Measurements from ENCODE around the gene GPR84. TPM values are rescaled to one million over a fixed set of nuclear protein-coding genes. Genes with fewer than 3 reads are reported as not detected.
"Not testable (repeated sequence)": the region's sequence is repeated elsewhere in the genome, so short reads cannot be mapped to it uniquely, and the experiment has no call there.

GPR84 gene
- total RNA-seq, 1 donor from 2014 or later, result not detected

DNA sequence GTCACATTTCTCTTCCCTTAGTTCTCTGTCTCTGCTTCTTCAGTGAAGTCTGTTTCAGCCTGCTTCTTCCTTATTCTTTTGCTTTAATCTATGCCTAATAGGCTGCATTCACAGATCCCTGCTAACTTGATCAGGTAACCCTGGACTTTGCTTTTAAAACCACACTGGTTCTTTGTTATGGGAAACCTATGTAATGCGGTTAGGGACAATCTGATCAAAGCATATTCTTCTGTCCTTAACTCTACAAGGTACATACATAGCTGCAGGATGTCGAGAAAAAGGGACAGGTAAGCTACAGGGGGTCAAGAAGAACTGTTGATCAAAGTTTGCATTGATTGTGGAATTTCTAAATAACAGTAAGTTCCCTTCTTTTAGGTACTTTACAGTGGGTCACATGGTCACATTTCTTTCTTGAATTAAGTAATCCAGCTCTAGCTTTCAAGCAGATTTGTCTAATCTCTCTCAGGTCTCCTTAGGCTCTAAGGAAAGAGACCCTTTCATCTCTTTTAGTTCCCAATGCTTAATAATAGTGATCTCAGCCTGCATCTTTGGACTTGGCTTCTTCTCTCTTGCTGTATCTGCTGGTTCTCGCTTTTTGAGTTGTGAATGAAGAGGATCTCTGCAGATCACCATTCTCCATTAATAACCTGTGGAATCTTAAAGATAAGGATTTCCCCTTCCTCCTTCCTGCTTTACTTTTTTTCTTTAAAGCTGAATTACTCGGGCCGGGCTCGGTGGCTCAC, 35.5 kb downstream of the GPR84 start:
- Mint-ChIP-seq H3K36me3 (ENCODE audit: low read depth, unreplicated experiment) (peaks cover 5% of the 10 kb centered on the region), H3K4me3 (ENCODE audit: unreplicated experiment) (peak overlapping the region; percentile 16), H3K9me3 (ENCODE audit: unreplicated experiment) (no peaks in the 10 kb centered on the region), H3K4me1 (ENCODE audit: low read depth, unreplicated experiment) (peaks cover 28% of the 10 kb centered on the region), H3K27me3 (ENCODE audit: low read depth, unreplicated experiment) (no peaks in the 10 kb centered on the region), H3K27ac (ENCODE audit: unreplicated experiment) (peak overlapping the region; percentile 3)
- Histone ChIP-seq H3K9me3 (ENCODE audit: insufficient read depth, low read depth, low read length) (no peaks in the 10 kb centered on the region), H3K4me2 (ENCODE audit: low read length) (peak overlapping the region; percentile 45), H2AFZ (ENCODE audit: low read depth, low read length) (no peak overlapping the region), H3K4me1 (ENCODE audit: insufficient read depth, low read length) (peaks cover 22% of the 10 kb centered on the region), H3K4me3 (ENCODE audit: insufficient read depth, low read depth, low read length) (no peak overlapping the region), H3K36me3 (ENCODE audit: insufficient read depth, low read length) (no peaks in the 10 kb centered on the region), H3K27me3 (ENCODE audit: insufficient read depth, low read length) (no peaks in the 10 kb centered on the region), H4K20me1 (ENCODE audit: insufficient read depth, low read length) (peaks cover 8% of the 10 kb centered on the region), H3K27ac (ENCODE audit: low read depth, low read length) (no peak overlapping the region), H3K9ac (ENCODE audit: low read length) (no peak overlapping the region), H3K79me2 (ENCODE audit: insufficient read depth, low read length) (peaks cover 78% of the 10 kb centered on the region)
- DNase-seq (ENCODE audit: low read depth), result no peak
- TF ChIP-seq EZH2 (IDR thresholded peaks at IDR 0.05; ENCODE audit: insufficient read depth, low read length), result no peak
- TF ChIP-seq, protein P1, sequence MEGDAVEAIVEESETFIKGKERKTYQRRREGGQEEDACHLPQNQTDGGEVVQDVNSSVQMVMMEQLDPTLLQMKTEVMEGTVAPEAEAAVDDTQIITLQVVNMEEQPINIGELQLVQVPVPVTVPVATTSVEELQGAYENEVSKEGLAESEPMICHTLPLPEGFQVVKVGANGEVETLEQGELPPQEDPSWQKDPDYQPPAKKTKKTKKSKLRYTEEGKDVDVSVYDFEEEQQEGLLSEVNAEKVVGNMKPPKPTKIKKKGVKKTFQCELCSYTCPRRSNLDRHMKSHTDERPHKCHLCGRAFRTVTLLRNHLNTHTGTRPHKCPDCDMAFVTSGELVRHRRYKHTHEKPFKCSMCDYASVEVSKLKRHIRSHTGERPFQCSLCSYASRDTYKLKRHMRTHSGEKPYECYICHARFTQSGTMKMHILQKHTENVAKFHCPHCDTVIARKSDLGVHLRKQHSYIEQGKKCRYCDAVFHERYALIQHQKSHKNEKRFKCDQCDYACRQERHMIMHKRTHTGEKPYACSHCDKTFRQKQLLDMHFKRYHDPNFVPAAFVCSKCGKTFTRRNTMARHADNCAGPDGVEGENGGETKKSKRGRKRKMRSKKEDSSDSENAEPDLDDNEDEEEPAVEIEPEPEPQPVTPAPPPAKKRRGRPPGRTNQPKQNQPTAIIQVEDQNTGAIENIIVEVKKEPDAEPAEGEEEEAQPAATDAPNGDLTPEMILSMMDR (IDR thresholded peaks at IDR 0.05; ENCODE audit: insufficient read depth, low read depth, low read length), result no peak
- no peak for FAIRE-seq

DNA sequence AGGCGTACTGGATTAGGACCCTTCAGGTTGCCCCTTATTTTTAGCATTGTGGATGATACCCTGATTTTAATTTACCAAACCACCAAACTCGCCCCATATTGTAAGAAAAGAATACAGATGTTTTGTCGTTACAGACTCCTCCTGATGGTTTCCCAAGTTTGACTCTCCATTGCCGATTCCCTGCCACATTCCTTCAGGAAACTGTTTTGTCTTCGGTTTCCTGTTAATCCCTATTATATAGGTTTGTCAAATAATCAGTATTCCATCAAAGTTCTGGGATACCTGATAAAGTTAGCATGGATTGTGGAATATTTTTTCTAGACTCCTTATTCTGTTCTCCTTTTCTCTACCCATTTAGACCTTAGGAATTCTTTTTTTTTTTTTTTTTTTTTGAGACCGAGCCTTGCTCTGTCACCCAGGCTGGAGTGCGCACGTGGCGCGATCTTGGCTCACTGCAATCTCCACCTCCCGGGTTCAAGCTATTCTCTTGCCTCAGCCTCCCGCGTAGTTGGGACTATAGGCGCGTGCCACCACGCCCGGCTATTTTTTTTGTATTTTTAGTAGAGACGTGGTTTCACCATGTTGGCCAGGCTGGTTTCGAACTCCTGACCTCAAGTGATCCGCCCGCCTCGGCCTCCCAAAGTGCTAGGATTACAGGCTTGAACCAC, 38.7 kb downstream of the GPR84 start:
- peak overlapping the region; percentile 90 for H3K4me2 ChIP-seq (ENCODE audit: low read length)
- peak overlapping the region; percentile 97 for H3K27ac ChIP-seq (ENCODE audit: low read depth, low read length)
- peak overlapping the region; percentile 38 for H2AFZ ChIP-seq (ENCODE audit: low read depth, low read length)
- peaks cover 19% of the 10 kb centered on the region for H3K4me1 ChIP-seq (ENCODE audit: insufficient read depth, low read length)
- Mint-ChIP-seq H3K27ac (ENCODE audit: unreplicated experiment) (peak overlapping the region; percentile 100), H3K4me3 (ENCODE audit: unreplicated experiment) (peak overlapping the region; percentile 99), H3K4me1 (ENCODE audit: low read depth, unreplicated experiment) (peaks cover 20% of the 10 kb centered on the region)
- H3K9me3 Mint-ChIP-seq (ENCODE audit: unreplicated experiment); H3K36me3 Mint-ChIP-seq (ENCODE audit: low read depth, unreplicated experiment); H3K9me3 ChIP-seq (ENCODE audit: insufficient read depth, low read depth, low read length); FAIRE-seq; H4K20me1 ChIP-seq (ENCODE audit: insufficient read depth, low read length); H3K36me3 ChIP-seq (ENCODE audit: insufficient read depth, low read length); H3K27me3 ChIP-seq (ENCODE audit: insufficient read depth, low read length); DNase-seq (ENCODE audit: low read depth); H3K27me3 Mint-ChIP-seq (ENCODE audit: low read depth, unreplicated experiment): not testable (repeated sequence)
- peak overlapping the region; percentile 94 for H3K4me3 ChIP-seq (ENCODE audit: insufficient read depth, low read depth, low read length)
- peaks cover 48% of the 10 kb centered on the region for H3K79me2 ChIP-seq (ENCODE audit: insufficient read depth, low read length)
- peak overlapping the region; percentile 99 for H3K9ac ChIP-seq (ENCODE audit: low read length)

DNA sequence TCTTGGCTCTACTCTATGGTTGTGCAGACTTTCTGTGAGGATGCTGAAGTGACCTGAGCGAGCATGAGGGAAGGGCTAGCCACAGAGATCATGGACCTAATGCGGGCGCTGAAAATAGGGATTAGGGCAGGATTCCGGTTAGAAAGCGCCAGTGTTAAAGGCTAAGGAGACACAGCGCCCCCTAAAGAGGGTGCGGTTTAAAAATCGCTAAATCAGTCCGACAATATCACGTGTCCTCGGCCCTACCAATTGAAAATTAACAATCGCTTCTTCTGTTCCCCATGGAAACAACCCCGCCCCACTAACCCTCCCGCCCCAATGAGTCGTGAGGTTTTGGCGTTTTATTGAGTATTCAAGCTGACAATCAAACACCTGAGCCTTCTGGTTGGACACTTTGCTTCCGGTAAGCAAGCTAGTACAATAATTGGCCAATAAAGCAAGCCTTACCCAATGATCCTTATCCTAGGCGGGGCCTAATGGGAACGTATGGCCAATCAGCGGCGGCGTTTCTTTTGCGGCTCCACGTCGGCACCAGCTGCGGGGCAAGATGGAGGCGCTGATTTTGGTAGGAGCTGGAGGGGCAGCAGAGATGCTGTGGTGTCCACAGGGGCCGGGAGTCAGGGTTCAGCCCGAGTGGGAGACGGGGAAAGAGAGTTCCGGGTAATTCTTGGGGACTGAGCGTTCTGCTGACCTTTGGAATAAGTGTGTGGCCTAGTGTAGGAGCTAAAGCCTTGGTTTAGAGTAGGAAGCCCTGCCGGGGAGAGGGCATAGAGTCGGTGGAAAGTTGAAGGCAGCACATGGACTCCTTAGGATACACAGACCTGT, 39.5 kb downstream of the GPR84 start, which contains the start of gene COPZ1:
Gene COPZ1, plus strand, starts transcription at position 515 of the 825 bp plus-strand sequence. Its CDS starts 33 bp downstream, at position 548.
- peaks cover 40% of the 10 kb centered on the region for H3K79me2 ChIP-seq (ENCODE audit: insufficient read depth, low read length)
- H3K36me3 Mint-ChIP-seq (ENCODE audit: low read depth, unreplicated experiment), result peaks cover 3% of the 10 kb centered on the region
- no peaks in the 10 kb centered on the region for H4K20me1 ChIP-seq (ENCODE audit: insufficient read depth, low read length)
- peak within 1 kb of the TSS; percentile 94 for H3K4me3 ChIP-seq (ENCODE audit: insufficient read depth, low read depth, low read length)
- no peaks in the 10 kb centered on the region for H3K9me3 ChIP-seq (ENCODE audit: insufficient read depth, low read depth, low read length)
- H3K27ac Mint-ChIP-seq (ENCODE audit: unreplicated experiment), result peak within 1 kb of the TSS; percentile 100
- no peaks in the 10 kb centered on the region for H3K27me3 ChIP-seq (ENCODE audit: insufficient read depth, low read length)
- no peak for TF ChIP-seq EZH2 (IDR thresholded peaks at IDR 0.05; ENCODE audit: insufficient read depth, low read length)
- TF ChIP-seq, protein P1 (IDR thresholded peaks at IDR 0.05; ENCODE audit: insufficient read depth, low read depth, low read length), result peak; percentile 83
- H3K27ac ChIP-seq (ENCODE audit: low read depth, low read length), result peak within 1 kb of the TSS; percentile 97
- no peaks in the 10 kb centered on the region for H3K9me3 Mint-ChIP-seq (ENCODE audit: unreplicated experiment)
- peak within 1 kb of the TSS; percentile 99 for H3K9ac ChIP-seq (ENCODE audit: low read length)
- H3K36me3 ChIP-seq (ENCODE audit: insufficient read depth, low read length), result no peaks in the 10 kb centered on the region
- FAIRE-seq, result peak; percentile 76
- no peaks in the 10 kb centered on the region for H3K27me3 Mint-ChIP-seq (ENCODE audit: low read depth, unreplicated experiment)
- peak within 1 kb of the TSS; percentile 99 for H3K4me3 Mint-ChIP-seq (ENCODE audit: unreplicated experiment)
- H3K4me1 Mint-ChIP-seq (ENCODE audit: low read depth, unreplicated experiment), result peaks cover 15% of the 10 kb centered on the region
- DNase-seq (ENCODE audit: low read depth), result peak; percentile 100
- peaks cover 17% of the 10 kb centered on the region for H3K4me1 ChIP-seq (ENCODE audit: insufficient read depth, low read length)
- H2AFZ ChIP-seq (ENCODE audit: low read depth, low read length), result peak within 1 kb of the TSS; percentile 89
- H3K4me2 ChIP-seq (ENCODE audit: low read length), result peak within 1 kb of the TSS; percentile 90
